IPS-20b (cell line): ENCODE measurements around the gene C2CD4C.
"Not testable (repeated sequence)": the region's sequence is repeated elsewhere in the genome, so short reads cannot be mapped to it uniquely, and the experiment has no call there.

Experiments used
- H3K27ac ChIP-seq: one replicate; pipeline ENCODE4 v1.5.1; 2013; ENCODE audit warnings: low read length
- H3K27me3 ChIP-seq: 2 replicates; pipeline ENCODE4 v1.6.1; 2013; ENCODE audit warnings: mild to moderate bottlenecking, low read length, inconsistent platforms; ENCODE audit not compliant: insufficient read depth
- H3K36me3 ChIP-seq: 2 replicates; pipeline ENCODE4 v1.6.1; 2013; ENCODE audit warnings: low read depth, mild to moderate bottlenecking, inconsistent platforms, low read length, moderate library complexity; ENCODE audit not compliant: insufficient read depth
- H3K4me1 ChIP-seq: 2 replicates; pipeline ENCODE4 v1.6.1; 2013; ENCODE audit warnings: mild to moderate bottlenecking, control low read depth, inconsistent platforms, low read length, moderate library complexity; ENCODE audit not compliant: insufficient read depth
- H3K4me3 ChIP-seq: 2 replicates; pipeline ENCODE4 v1.5.1; 2013; ENCODE audit warnings: mild to moderate bottlenecking, low read length, inconsistent platforms
- H3K9ac ChIP-seq: 2 replicates; pipeline ENCODE4 v1.6.1; 2013; ENCODE audit warnings: low read depth, mild to moderate bottlenecking, inconsistent platforms, low read length, moderate library complexity
- H3K9me3 ChIP-seq: 2 replicates; pipeline ENCODE4 v1.6.1; 2013; ENCODE audit warnings: mild to moderate bottlenecking, low read depth, low read length, inconsistent platforms; ENCODE audit not compliant: insufficient read depth

C2CD4C gene

DNA sequence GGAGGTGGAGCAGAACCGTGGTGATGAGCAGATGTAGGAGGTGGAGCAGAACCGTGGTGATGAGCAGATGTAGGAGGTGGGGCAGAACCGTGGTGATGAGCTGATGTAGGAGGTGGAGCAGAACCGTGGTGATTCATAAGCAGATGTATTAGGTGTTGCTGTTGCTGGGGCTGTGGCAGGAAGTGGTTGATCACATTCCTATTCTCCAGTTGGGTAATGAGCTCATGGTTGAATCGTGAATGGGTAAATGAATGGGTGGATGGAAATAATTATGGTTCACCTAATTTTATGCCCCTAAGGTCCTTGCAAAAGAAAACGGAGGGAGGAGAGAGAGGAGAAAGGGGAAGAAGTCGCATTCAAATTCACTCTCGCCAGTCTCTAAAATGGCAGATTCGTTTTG, 26.4 kb downstream of the C2CD4C start:
- not testable (repeated sequence) for H3K27ac ChIP-seq, H3K9ac ChIP-seq, H3K27me3 ChIP-seq, H3K4me1 ChIP-seq, H3K9me3 ChIP-seq, H3K4me3 ChIP-seq, H3K36me3 ChIP-seq

DNA sequence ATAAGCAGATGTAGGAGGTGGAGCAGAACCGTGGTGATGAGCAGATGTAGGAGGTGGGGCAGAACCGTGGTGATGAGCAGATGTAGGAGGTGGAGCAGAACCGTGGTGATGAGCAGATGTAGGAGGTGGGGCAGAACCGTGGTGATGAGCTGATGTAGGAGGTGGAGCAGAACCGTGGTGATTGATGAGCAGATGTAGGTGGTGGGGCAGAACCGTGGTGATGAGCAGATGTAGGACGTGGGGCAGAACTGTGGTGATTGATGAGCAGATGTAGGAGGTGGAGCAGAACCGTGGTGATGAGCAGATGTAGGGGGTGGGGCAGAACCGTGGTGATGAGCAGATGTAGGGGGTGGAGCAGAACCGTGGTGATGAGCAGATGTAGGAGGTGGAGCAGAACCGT, 27.0 kb downstream of the C2CD4C start:
- not testable (repeated sequence) for H3K9ac ChIP-seq, H3K27ac ChIP-seq, H3K9me3 ChIP-seq, H3K4me3 ChIP-seq, H3K36me3 ChIP-seq, H3K27me3 ChIP-seq, H3K4me1 ChIP-seq

- H3K27me3 ChIP-seq, H3K4me1 ChIP-seq, H3K9me3 ChIP-seq, H3K9ac ChIP-seq, H3K36me3 ChIP-seq, H3K27ac ChIP-seq, H3K4me3 ChIP-seq: not testable (repeated sequence)
Measured at GRCh38 chr19:380618-381219, 28.2 kb downstream of the C2CD4C start.

- Histone ChIP-seq H3K36me3 (no peaks in the 10 kb centered on the region), H3K9me3 (no peaks in the 10 kb centered on the region), H3K27ac (no peak overlapping the region), H3K27me3 (no peaks in the 10 kb centered on the region; the same call in 1 of the 2 replicates), H3K4me1 (no peaks in the 10 kb centered on the region), H3K4me3 (no peak overlapping the region), H3K9ac (no peak overlapping the region)
Measured at GRCh38 chr19:379796-380195, 29.2 kb downstream of the C2CD4C start.

DNA sequence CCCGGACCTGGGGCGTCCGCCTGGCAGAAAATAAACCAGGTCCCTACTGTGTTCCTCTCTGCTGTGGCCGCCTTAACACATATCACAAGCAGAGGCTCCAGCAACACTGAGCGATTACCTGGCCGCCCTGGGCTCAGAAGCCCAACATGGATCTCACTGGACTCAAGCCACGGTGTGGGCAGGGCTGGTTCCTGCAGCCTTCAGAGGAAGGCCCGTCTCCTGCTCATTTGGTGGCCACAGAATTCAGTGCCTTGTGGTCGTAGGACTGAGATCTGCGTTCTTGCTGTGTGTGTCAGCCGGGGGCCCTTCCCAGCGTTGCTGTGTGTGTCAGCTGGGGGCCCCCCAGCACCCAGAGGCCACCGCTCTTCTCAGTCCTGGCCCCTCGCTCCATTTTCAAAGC, 30.2 kb downstream of the C2CD4C start:
- Histone ChIP-seq H3K4me3 (no peak overlapping the region), H3K9me3 (no peaks in the 10 kb centered on the region), H3K9ac (no peak overlapping the region), H3K27ac (no peak overlapping the region), H3K27me3 (no peaks in the 10 kb centered on the region; the same call in 1 of the 2 replicates), H3K4me1 (no peaks in the 10 kb centered on the region), H3K36me3 (no peaks in the 10 kb centered on the region)

- Histone ChIP-seq H3K27ac (no peak overlapping the region), H3K36me3 (no peaks in the 10 kb centered on the region), H3K4me3 (no peak overlapping the region), H3K9me3 (no peaks in the 10 kb centered on the region), H3K4me1 (no peaks in the 10 kb centered on the region), H3K27me3 (no peaks in the 10 kb centered on the region; the same call in 1 of the 2 replicates), H3K9ac (no peak overlapping the region)
Measured at GRCh38 chr19:377801-378581, 31.0 kb downstream of the C2CD4C start.

DNA sequence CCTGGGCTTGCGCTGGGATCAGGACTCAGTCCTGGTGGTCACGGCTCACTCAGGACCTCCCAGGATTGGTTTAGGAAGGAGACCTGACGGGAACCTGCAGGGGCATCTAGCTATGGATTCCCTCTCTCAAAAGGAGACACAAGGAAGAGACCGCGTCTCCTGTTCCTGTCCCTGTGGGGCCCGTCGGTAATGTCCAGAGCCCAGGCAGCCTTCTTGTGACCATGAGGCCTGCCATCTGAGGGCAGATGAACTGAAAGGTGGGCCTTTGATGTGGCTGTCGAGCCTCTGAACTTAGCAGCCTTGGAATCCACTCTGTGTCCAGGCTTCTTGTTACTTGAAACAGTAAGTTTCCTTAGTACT, 32.9 kb downstream of the C2CD4C start:
- Histone ChIP-seq H3K4me1 (no peaks in the 10 kb centered on the region), H3K27ac (no peak overlapping the region), H3K4me3 (no peak overlapping the region), H3K9me3 (no peaks in the 10 kb centered on the region), H3K27me3 (no peaks in the 10 kb centered on the region; the same call in 1 of the 2 replicates), H3K36me3 (no peaks in the 10 kb centered on the region), H3K9ac (no peak overlapping the region)

GRCh38 chr19:375395-376110, 33.4 kb downstream of the C2CD4C start:
- H3K4me3 ChIP-seq = no peak overlapping the region
- no peak overlapping the region for H3K9ac ChIP-seq
- H3K36me3 ChIP-seq = no peaks in the 10 kb centered on the region
- no peaks in the 10 kb centered on the region for H3K4me1 ChIP-seq
- H3K27me3 ChIP-seq = no peaks in the 10 kb centered on the region; the same call in 1 of the 2 replicates
- H3K27ac ChIP-seq = no peak overlapping the region
- no peaks in the 10 kb centered on the region for H3K9me3 ChIP-seq

- Histone ChIP-seq H3K9me3 (no peaks in the 10 kb centered on the region), H3K36me3 (no peaks in the 10 kb centered on the region), H3K4me3 (no peak overlapping the region), H3K27ac (no peak overlapping the region), H3K9ac (no peak overlapping the region), H3K4me1 (no peaks in the 10 kb centered on the region), H3K27me3 (no peaks in the 10 kb centered on the region; the same call in 1 of the 2 replicates)
Measured at GRCh38 chr19:374886-375235, 34.1 kb downstream of the C2CD4C start.

- no peaks in the 10 kb centered on the region for H3K36me3 ChIP-seq
- no peak overlapping the region for H3K9ac ChIP-seq
- H3K27me3 ChIP-seq = no peaks in the 10 kb centered on the region; the same call in 1 of the 2 replicates
- no peak overlapping the region for H3K4me3 ChIP-seq
- no peaks in the 10 kb centered on the region for H3K4me1 ChIP-seq
- H3K27ac ChIP-seq = no peak overlapping the region
- H3K9me3 ChIP-seq = no peaks in the 10 kb centered on the region
Measured at GRCh38 chr19:374183-374885, 34.6 kb downstream of the C2CD4C start.

GRCh38 chr19:373391-374182, 35.4 kb downstream of the C2CD4C start:
- no peaks in the 10 kb centered on the region for H3K4me1 ChIP-seq
- no peaks in the 10 kb centered on the region for H3K36me3 ChIP-seq
- no peak overlapping the region for H3K4me3 ChIP-seq
- no peak overlapping the region for H3K9ac ChIP-seq
- H3K27me3 ChIP-seq = no peaks in the 10 kb centered on the region; the same call in 1 of the 2 replicates
- H3K9me3 ChIP-seq = no peaks in the 10 kb centered on the region
- no peak overlapping the region for H3K27ac ChIP-seq
